PC-3 (cell line): Measurements from ENCODE around the gene GSTA5. TPM values are rescaled to one million over a fixed set of nuclear protein-coding genes. Genes with fewer than 3 reads are reported as not detected.
"Not testable (repeated sequence)": the region's sequence is repeated elsewhere in the genome, so short reads cannot be mapped to it uniquely, and the experiment has no call there.

Experiments used
- ATAC-seq: fragments of 200-7000 bp; cut with Tn5 transposase; 2 replicates; pipeline ENCODE4 v1.9.1; 2020; ENCODE audit warnings: mild to moderate bottlenecking, moderate library complexity
- BruUV-seq: library from RNA; stranded (reverse); fragments of 400-500 nt; replicated peaks from 2 replicates; lab custom pipeline; 2021; lab: Mats Ljungman, UMichigan
- CTCF ChIA-PET: fragments of 300-600 bp; sonication (Branson Sonifier 250); formaldehyde crosslinking; loops from one replicate; lab custom pipeline; 2022; ENCODE audit warnings: antibody characterized with exemption; lab: Charles Lee
- POLR2A ChIA-PET: fragments of 300-600 bp; sonication (Branson Sonifier 250); formaldehyde crosslinking; loops from one replicate; lab custom pipeline; 2022; ENCODE audit warnings: antibody characterized with exemption; ENCODE audit not compliant: unreplicated experiment; lab: Charles Lee
- DNase-seq: peaks from one replicate; pipeline ENCODE4 v3.0.0-alpha.2; 2015
- H2AFZ ChIP-seq: fragments of 300-600 bp; sonication (generic); 2 replicates; pipeline ENCODE4 v1.6.0; 2016; ENCODE audit warnings: antibody characterized with exemption, low read length
- H3F3A ChIP-seq: fragments of 300-600 bp; sonication (generic); one replicate; pipeline ENCODE4 v1.6.0; 2017; ENCODE audit warnings: antibody characterized with exemption, low read length, control low read depth, mild to moderate bottlenecking; ENCODE audit not compliant: unreplicated experiment
- H3K27ac ChIP-seq: fragments of 300-600 bp; sonication (generic); 2 replicates; pipeline ENCODE4 v1.5.1; 2016; ENCODE audit warnings: mild to moderate bottlenecking, low read length
- H3K27me3 ChIP-seq: fragments of 300-600 bp; sonication (generic); 2 replicates; pipeline ENCODE4 v1.6.1; 2016; ENCODE audit warnings: low read length, mixed read lengths
- H3K36me3 ChIP-seq: fragments of 300-600 bp; sonication (generic); 2 replicates; pipeline ENCODE4 v1.6.1; 2016; ENCODE audit warnings: low read depth, mixed run types, low read length, mixed read lengths
- H3K4me1 ChIP-seq: fragments of 300-600 bp; sonication (generic); 2 replicates; pipeline ENCODE4 v1.5.1; 2016; ENCODE audit warnings: low read length; ENCODE audit not compliant: insufficient read depth
- H3K4me2 ChIP-seq: fragments of 300-600 bp; sonication (generic); 2 replicates; pipeline ENCODE4 v1.6.0; 2016; ENCODE audit warnings: low read length
- H3K4me3 ChIP-seq: fragments of 300-600 bp; sonication (generic); 2 replicates; pipeline ENCODE4 v1.5.1; 2016; ENCODE audit warnings: mild to moderate bottlenecking, low read length, mixed read lengths
- H3K79me2 ChIP-seq: fragments of 300-600 bp; sonication (generic); 2 replicates; pipeline ENCODE4 v1.6.1; 2017; ENCODE audit warnings: low read length, mixed read lengths
- H3K9ac ChIP-seq: fragments of 300-600 bp; sonication (generic); 2 replicates; pipeline ENCODE4 v1.6.0; 2016; ENCODE audit warnings: mild to moderate bottlenecking, low read length
- H3K9me2 ChIP-seq: fragments of 300-600 bp; sonication (generic); replicated peaks from 2 replicates; pipeline ENCODE4 v1.6.1; 2016; ENCODE audit warnings: mixed run types, low read length, mixed read lengths
- H3K9me3 ChIP-seq: fragments of 300-600 bp; sonication (generic); 2 replicates; pipeline ENCODE4 v1.6.1; 2016; ENCODE audit warnings: low read length, mixed read lengths
- H4K20me1 ChIP-seq: fragments of 300-600 bp; sonication (generic); 2 replicates; pipeline ENCODE4 v1.6.1; 2016; ENCODE audit warnings: low read length, mixed read lengths
- CTCF ChIP-seq: fragments of 300-600 bp; sonication (generic); conservative IDR thresholded peaks from 2 replicates; pipeline ENCODE4 v1.5.1; 2017; ENCODE audit warnings: antibody characterized with exemption, low read depth, mild to moderate bottlenecking, low read length
- EZH2 ChIP-seq: fragments of 300-600 bp; sonication (generic); IDR thresholded peaks from one replicate; pipeline ENCODE4 v1.6.1; 2017; ENCODE audit warnings: antibody characterized with exemption, mild to moderate bottlenecking, low read length; ENCODE audit not compliant: unreplicated experiment
- EZH2phosphoT487 ChIP-seq: fragments of 300-600 bp; sonication (generic); IDR thresholded peaks from 2 replicates; pipeline ENCODE4 v1.6.1; 2018; ENCODE audit warnings: mild to moderate bottlenecking, antibody characterized with exemption, low read length, borderline replicate concordance
- intact Hi-C: fragments of 100-400 bp; cut with micrococcal nuclease; formaldehyde crosslinking; loops from 2 replicates; pipeline ENCODE4 v1.9.0; 2023
- total RNA-seq: library from RNA; depleted of rRNA; stranded (reverse); fragments of >200 nt; gene quantifications from 2 replicates; pipeline ENCODE4 v1.2.3, GENCODE V29; 2014

GSTA5 gene
- total RNA-seq, 1 experiment from 2014 or later: not detected

- DNase-seq (no peak), ATAC-seq (no peak)
- no peak overlapping the region for H3K9ac ChIP-seq
- CTCF ChIA-PET: no interaction called here
- no peaks in the 10 kb centered on the region for H3F3A ChIP-seq
- no peaks in the 10 kb centered on the region for H3K4me1 ChIP-seq
- no peaks in the 10 kb centered on the region for H4K20me1 ChIP-seq
- TF ChIP-seq CTCF: no peak
- TF ChIP-seq EZH2phosphoT487: no peak
- no peak for TF ChIP-seq EZH2
- H3K36me3 ChIP-seq: no peaks in the 10 kb centered on the region
- no peak overlapping the region for H3K4me2 ChIP-seq
- H3K4me3 ChIP-seq: no peak overlapping the region
- H3K27me3 ChIP-seq: no peaks in the 10 kb centered on the region
- no peaks in the 10 kb centered on the region for H3K79me2 ChIP-seq
- no peaks in the 10 kb centered on the region for H3K9me3 ChIP-seq
- no peak overlapping the region for H3K27ac ChIP-seq
- intact Hi-C loops: no loop called here
- POLR2A ChIA-PET: no interaction called here
- H2AFZ ChIP-seq: no peak overlapping the region
- BruUV-seq: no TSS peak
- H3K9me2 ChIP-seq: no peaks in the 10 kb centered on the region
These were observed 11.4 kb downstream of the GSTA5 start for GRCh38 chr6:52829046-52829817.

- DNase-seq, H3K4me1 ChIP-seq, H3F3A ChIP-seq, H2AFZ ChIP-seq, intact Hi-C loops, BruUV-seq, H3K36me3 ChIP-seq, POLR2A ChIA-PET, H3K9me2 ChIP-seq, H3K27ac ChIP-seq, H3K27me3 ChIP-seq, ATAC-seq, H3K79me2 ChIP-seq, H3K4me3 ChIP-seq, H3K4me2 ChIP-seq, H3K9ac ChIP-seq, H3K9me3 ChIP-seq, CTCF ChIA-PET, H4K20me1 ChIP-seq: not testable (repeated sequence)
These were observed 12.0 kb downstream of the GSTA5 start for GRCh38 chr6:52828621-52829020.

- intact Hi-C loops: loop anchor here (2.0 kb wide), 1 partner anchor 40 kb away; no protein-coding TSS in a partner anchor
- H3K4me2 ChIP-seq, DNase-seq, BruUV-seq, H4K20me1 ChIP-seq, H3K9ac ChIP-seq, H3F3A ChIP-seq, H3K4me1 ChIP-seq, H3K27ac ChIP-seq, H3K4me3 ChIP-seq, H3K9me3 ChIP-seq, H3K79me2 ChIP-seq, H3K9me2 ChIP-seq, H3K36me3 ChIP-seq, ATAC-seq, H2AFZ ChIP-seq, H3K27me3 ChIP-seq, CTCF ChIA-PET, POLR2A ChIA-PET: not testable (repeated sequence)
These were observed 13.4 kb downstream of the GSTA5 start for GRCh38 chr6:52827073-52827783.
